SK-N-SH treated with all-trans-retinoic acid at 6 μM for 48 hours (cell line): ENCODE results near the gene USP6NL.

Source experiments
- ATAC-seq: fragments of 200-7000 bp; cut with Tn5 transposase; 3 replicates; pipeline ENCODE4 v1.9.1; 2020; ENCODE audit warnings: mild to moderate bottlenecking, moderate library complexity
- ARNTL ChIP-seq: fragments of 450-650 bp; formaldehyde crosslinking; IDR thresholded peaks from 2 replicates; pipeline ENCODE4 v1.5.0; 2020; ENCODE audit warnings: low read depth, mild to moderate bottlenecking, moderate library complexity, borderline replicate concordance
- BACH2 ChIP-seq: fragments of 250-450 bp; sonication (Bioruptor Pico); IDR thresholded peaks from 2 replicates; pipeline ENCODE4 v1.9.0; 2021; ENCODE audit warnings: mild to moderate bottlenecking, borderline replicate concordance
- CSDC2 ChIP-seq: fragments of 250-450 bp; sonication (Bioruptor Pico); IDR thresholded peaks from 2 replicates; pipeline ENCODE4 v1.5.0; 2020; ENCODE audit warnings: mild to moderate bottlenecking, moderate library complexity
- ESRRG ChIP-seq: fragments of 250-450 bp; sonication (Bioruptor Pico); IDR thresholded peaks from 2 replicates; pipeline ENCODE4 v1.6.1; 2021; ENCODE audit warnings: mild to moderate bottlenecking
- GLIS3 ChIP-seq: fragments of 250-450 bp; sonication (Bioruptor Pico); IDR thresholded peaks from 2 replicates; pipeline ENCODE4 v1.5.0; 2020; ENCODE audit warnings: mild to moderate bottlenecking, moderate library complexity
- ISL1 ChIP-seq: fragments of 250-450 bp; sonication (Bioruptor Pico); IDR thresholded peaks from 2 replicates; pipeline ENCODE4 v2.1.2; 2022; ENCODE audit warnings: mild to moderate bottlenecking, moderate library complexity
- OSR1 ChIP-seq: fragments of 250-450 bp; sonication (Bioruptor Pico); IDR thresholded peaks from 2 replicates; pipeline ENCODE4 v1.8.0; 2022; ENCODE audit warnings: moderate library complexity, mild to moderate bottlenecking, inconsistent platforms
- RARB ChIP-seq: fragments of 250-450 bp; sonication (Bioruptor Pico); IDR thresholded peaks from 2 replicates; pipeline ENCODE4 v1.8.0; 2021; ENCODE audit warnings: mild to moderate bottlenecking, moderate library complexity
- SNAI2 ChIP-seq: fragments of 250-450 bp; sonication (Bioruptor Pico); IDR thresholded peaks from 2 replicates; pipeline ENCODE4 v1.5.0; 2020; ENCODE audit warnings: mild to moderate bottlenecking, moderate library complexity
- TCF4 ChIP-seq: fragments of 250-450 bp; sonication (Bioruptor Pico); IDR thresholded peaks from 2 replicates; pipeline ENCODE4 v1.8.0; 2021; ENCODE audit warnings: mild to moderate bottlenecking, moderate library complexity, borderline replicate concordance
- TOX ChIP-seq: fragments of 250-450 bp; sonication (Bioruptor Pico); IDR thresholded peaks from 2 replicates; pipeline ENCODE4 v1.8.0; 2021; ENCODE audit warnings: mild to moderate bottlenecking, moderate library complexity, borderline replicate concordance
- ZC3H10 ChIP-seq: fragments of 250-450 bp; sonication (Bioruptor Pico); IDR thresholded peaks from 2 replicates; pipeline ENCODE4 v1.5.1; 2021; ENCODE audit warnings: mild to moderate bottlenecking, moderate library complexity
- ZFP3 ChIP-seq: fragments of 250-450 bp; sonication (Bioruptor Pico); IDR thresholded peaks from 2 replicates; pipeline ENCODE4 v1.5.0; 2020; ENCODE audit warnings: mild to moderate bottlenecking, moderate library complexity
- ZFP30 ChIP-seq: fragments of 450-650 bp; formaldehyde crosslinking; IDR thresholded peaks from 2 replicates; pipeline ENCODE4 v1.5.0; 2022; ENCODE audit warnings: mild to moderate bottlenecking, moderate library complexity
- ZNF565 ChIP-seq: fragments of 450-650 bp; formaldehyde crosslinking; conservative IDR thresholded peaks from 2 replicates; pipeline ENCODE4 v1.5.0; 2020; ENCODE audit warnings: low read depth, mild to moderate bottlenecking, moderate library complexity
- ZNF70 ChIP-seq: fragments of 450-650 bp; formaldehyde crosslinking; IDR thresholded peaks from 2 replicates; pipeline ENCODE4 v1.5.0; 2020; ENCODE audit warnings: mild to moderate bottlenecking, moderate library complexity
- ZNF8 ChIP-seq: fragments of 450-650 bp; formaldehyde crosslinking; IDR thresholded peaks from 2 replicates; pipeline ENCODE4 v1.5.0; 2020; ENCODE audit warnings: mild to moderate bottlenecking, moderate library complexity
- TF ChIP-seq, protein P1 (sequence below): fragments of 250-450 bp; sonication (Bioruptor Pico); IDR thresholded peaks from 2 replicates; pipeline ENCODE4 v1.5.1; 2020; ENCODE audit warnings: low read depth, mild to moderate bottlenecking, moderate library complexity
- TF ChIP-seq, protein P2 (sequence below): fragments of 250-450 bp; sonication (Bioruptor Pico); IDR thresholded peaks from 2 replicates; pipeline ENCODE4 v1.8.0; 2021; ENCODE audit warnings: low read depth, mild to moderate bottlenecking, moderate library complexity, borderline replicate concordance
- TF ChIP-seq, protein P3 (sequence below): fragments of 250-450 bp; sonication (Bioruptor Pico); IDR thresholded peaks from 2 replicates; pipeline ENCODE4 v1.5.0; 2020; ENCODE audit warnings: mild to moderate bottlenecking, moderate library complexity
- TF ChIP-seq, protein P4 (sequence below): fragments of 250-450 bp; sonication (Bioruptor Pico); IDR thresholded peaks from 2 replicates; pipeline ENCODE4 v1.5.1; 2021; ENCODE audit warnings: mild to moderate bottlenecking, moderate library complexity

Gene USP6NL

DNA sequence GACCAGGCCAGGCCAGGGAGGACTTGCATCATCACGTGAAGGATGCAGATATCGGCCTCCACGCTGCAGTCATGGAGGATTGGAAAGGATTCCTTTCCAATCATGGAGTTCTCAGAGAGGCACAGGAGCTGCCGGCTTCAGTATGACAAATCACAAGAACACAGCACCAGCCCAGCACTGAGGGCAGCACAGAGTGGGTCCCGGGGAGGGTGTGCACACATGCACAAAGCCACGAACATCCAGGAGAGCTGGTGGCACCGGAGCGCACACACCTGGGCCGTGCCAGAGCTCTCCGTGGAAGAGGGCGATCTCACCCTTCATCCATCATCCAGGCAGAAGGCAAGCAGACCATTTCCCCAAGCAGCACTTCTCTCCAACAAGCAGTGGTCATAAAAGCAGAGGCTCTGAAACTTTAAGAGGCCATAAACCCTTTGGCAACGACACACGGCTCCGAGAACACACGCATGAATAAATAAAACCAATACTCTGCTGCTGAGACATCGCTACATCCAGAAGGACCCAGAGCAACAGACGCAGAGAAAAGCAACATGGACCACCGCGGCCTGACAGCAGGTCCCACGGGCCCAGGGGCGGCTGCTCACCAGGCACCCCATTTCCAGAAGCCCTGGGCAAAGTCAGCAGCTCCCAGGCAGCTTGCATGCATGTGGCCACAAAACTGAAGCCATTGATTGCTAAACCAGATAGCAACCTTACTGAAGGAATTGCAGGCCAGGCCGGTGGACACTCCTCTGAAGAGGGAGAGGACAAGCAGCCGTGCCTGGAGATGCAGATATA, 180.8 kb downstream of the USP6NL start (continued):
- TF ChIP-seq OSR1 (CRISPR knock-in tag) (no peak), ZNF8 (CRISPR knock-in tag) (no peak), ISL1 (CRISPR knock-in tag) (no peak), ZNF565 (no peak), RARB (CRISPR knock-in tag) (no peak), BACH2 (CRISPR knock-in tag) (no peak), CSDC2 (no peak), ZFP3 (CRISPR knock-in tag) (no peak), ESRRG (CRISPR knock-in tag) (no peak)
- TF ChIP-seq, protein P1, sequence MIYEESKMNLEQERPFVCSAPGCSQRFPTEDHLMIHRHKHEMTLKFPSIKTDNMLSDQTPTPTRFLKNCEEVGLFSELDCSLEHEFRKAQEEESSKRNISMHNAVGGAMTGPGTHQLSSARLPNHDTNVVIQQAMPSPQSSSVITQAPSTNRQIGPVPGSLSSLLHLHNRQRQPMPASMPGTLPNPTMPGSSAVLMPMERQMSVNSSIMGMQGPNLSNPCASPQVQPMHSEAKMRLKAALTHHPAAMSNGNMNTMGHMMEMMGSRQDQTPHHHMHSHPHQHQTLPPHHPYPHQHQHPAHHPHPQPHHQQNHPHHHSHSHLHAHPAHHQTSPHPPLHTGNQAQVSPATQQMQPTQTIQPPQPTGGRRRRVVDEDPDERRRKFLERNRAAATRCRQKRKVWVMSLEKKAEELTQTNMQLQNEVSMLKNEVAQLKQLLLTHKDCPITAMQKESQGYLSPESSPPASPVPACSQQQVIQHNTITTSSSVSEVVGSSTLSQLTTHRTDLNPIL (CRISPR knock-in tag): no peak
- TF ChIP-seq, protein P2, sequence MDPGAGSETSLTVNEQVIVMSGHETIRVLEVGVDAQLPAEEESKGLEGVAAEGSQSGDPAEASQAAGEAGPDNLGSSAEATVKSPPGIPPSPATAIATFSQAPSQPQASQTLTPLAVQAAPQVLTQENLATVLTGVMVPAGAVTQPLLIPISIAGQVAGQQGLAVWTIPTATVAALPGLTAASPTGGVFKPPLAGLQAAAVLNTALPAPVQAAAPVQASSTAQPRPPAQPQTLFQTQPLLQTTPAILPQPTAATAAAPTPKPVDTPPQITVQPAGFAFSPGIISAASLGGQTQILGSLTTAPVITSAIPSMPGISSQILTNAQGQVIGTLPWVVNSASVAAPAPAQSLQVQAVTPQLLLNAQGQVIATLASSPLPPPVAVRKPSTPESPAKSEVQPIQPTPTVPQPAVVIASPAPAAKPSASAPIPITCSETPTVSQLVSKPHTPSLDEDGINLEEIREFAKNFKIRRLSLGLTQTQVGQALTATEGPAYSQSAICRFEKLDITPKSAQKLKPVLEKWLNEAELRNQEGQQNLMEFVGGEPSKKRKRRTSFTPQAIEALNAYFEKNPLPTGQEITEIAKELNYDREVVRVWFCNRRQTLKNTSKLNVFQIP (CRISPR knock-in tag): no peak
- TF ChIP-seq, all 23 proteins: peak for 0

DNA sequence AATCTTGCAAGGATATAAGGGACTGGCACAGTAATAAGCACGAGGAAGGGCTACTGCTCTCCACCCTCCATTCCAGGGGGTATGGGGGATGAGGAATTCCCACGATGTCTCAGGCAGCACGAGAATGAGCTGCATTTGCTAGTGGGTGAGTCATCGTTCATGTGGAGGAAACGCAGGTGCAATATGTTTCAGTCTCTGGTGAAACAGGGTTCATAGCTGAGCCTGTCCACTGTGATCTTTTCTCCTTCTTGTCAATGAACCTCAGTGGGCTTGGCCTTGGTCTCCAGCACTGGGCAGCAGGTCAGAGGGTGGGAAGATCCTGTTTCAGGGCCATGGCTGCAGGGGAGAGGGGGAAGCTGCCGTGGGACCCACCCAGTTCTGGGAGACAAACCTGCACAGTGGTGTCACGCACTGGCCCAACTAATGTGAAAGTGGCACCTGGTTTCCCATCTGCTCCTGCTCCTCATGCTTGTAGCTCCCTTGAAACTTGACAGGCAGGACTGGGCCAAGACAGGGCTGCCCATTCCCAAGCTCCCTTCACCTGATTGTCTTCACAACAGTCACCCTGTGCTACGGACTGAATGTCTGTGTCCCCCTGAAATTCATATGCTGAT, 181.9 kb downstream of the USP6NL start:
- ATAC-seq: no peak
- TF ChIP-seq BACH2 (CRISPR knock-in tag) (no peak), ZFP30 (no peak), ARNTL (CRISPR knock-in tag) (no peak), CSDC2 (no peak), ZC3H10 (CRISPR knock-in tag) (no peak), ZNF70 (CRISPR knock-in tag) (no peak), TOX (CRISPR knock-in tag) (no peak), TCF4 (CRISPR knock-in tag) (no peak), GLIS3 (CRISPR knock-in tag) (no peak), SNAI2 (CRISPR knock-in tag) (no peak), OSR1 (CRISPR knock-in tag) (no peak), RARB (CRISPR knock-in tag) (no peak)
- TF ChIP-seq, protein P2 (CRISPR knock-in tag): no peak
- TF ChIP-seq, protein P3, sequence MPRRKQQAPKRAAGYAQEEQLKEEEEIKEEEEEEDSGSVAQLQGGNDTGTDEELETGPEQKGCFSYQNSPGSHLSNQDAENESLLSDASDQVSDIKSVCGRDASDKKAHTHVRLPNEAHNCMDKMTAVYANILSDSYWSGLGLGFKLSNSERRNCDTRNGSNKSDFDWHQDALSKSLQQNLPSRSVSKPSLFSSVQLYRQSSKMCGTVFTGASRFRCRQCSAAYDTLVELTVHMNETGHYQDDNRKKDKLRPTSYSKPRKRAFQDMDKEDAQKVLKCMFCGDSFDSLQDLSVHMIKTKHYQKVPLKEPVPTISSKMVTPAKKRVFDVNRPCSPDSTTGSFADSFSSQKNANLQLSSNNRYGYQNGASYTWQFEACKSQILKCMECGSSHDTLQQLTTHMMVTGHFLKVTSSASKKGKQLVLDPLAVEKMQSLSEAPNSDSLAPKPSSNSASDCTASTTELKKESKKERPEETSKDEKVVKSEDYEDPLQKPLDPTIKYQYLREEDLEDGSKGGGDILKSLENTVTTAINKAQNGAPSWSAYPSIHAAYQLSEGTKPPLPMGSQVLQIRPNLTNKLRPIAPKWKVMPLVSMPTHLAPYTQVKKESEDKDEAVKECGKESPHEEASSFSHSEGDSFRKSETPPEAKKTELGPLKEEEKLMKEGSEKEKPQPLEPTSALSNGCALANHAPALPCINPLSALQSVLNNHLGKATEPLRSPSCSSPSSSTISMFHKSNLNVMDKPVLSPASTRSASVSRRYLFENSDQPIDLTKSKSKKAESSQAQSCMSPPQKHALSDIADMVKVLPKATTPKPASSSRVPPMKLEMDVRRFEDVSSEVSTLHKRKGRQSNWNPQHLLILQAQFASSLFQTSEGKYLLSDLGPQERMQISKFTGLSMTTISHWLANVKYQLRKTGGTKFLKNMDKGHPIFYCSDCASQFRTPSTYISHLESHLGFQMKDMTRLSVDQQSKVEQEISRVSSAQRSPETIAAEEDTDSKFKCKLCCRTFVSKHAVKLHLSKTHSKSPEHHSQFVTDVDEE (CRISPR knock-in tag): no peak
- TF ChIP-seq, protein P4, sequence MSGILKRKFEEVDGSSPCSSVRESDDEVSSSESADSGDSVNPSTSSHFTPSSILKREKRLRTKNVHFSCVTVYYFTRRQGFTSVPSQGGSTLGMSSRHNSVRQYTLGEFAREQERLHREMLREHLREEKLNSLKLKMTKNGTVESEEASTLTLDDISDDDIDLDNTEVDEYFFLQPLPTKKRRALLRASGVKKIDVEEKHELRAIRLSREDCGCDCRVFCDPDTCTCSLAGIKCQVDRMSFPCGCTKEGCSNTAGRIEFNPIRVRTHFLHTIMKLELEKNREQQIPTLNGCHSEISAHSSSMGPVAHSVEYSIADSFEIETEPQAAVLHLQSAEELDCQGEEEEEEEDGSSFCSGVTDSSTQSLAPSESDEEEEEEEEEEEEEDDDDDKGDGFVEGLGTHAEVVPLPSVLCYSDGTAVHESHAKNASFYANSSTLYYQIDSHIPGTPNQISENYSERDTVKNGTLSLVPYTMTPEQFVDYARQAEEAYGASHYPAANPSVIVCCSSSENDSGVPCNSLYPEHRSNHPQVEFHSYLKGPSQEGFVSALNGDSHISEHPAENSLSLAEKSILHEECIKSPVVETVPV (CRISPR knock-in tag): no peak
- TF ChIP-seq, protein P1 (CRISPR knock-in tag): no peak
